ENCODE data around the gene RDH5. TPM values are rescaled to one million over a fixed set of nuclear protein-coding genes. Genes with fewer than 3 reads are reported as not detected.

The RDH5 gene
- polyA plus RNA-seq, 1 experiment, result 5.2 TPM

- DNase-seq (ENCODE audit: low read depth, low spot score), result no peak
Measured at GRCh38 chr12:55684761-55685370, 35.3 kb upstream of the RDH5 start.

DNA sequence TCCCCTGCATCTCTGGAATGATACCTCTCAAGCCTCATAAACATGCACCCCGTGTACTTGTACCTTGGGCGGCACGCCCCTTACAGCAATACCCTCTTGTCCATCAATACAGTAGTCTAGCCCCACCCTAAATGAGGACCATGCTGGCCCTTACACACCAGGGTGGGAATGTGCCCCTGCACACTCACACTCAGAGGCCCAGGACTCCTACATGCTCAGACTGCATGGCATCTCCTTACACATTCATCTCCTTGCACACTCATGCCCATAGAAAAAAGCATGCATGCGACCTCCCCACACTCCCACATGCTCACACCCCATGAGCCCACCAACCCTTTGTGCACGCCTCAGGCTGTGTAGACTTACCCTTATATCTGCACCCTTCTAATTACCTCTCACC, 34.5 kb upstream of the RDH5 start:
- CTCF ChIA-PET, result no interaction called here
- DNase-seq (ENCODE audit: low read depth, low spot score), result no peak
- no peak for TF ChIP-seq CTCF (IDR thresholded peaks at IDR 0.05; ENCODE audit: low read depth, low read length)
- Histone ChIP-seq H3K4me3 (ENCODE audit: low read depth, low read length) (no peak overlapping the region), H3K27me3 (ENCODE audit: control insufficient read depth, insufficient read depth, low read length) (peaks cover 9% of the 10 kb centered on the region), H3K9me3 (ENCODE audit: control insufficient read depth, insufficient read depth, low read length) (no peaks in the 10 kb centered on the region), H3K27ac (ENCODE audit: low read depth, low read length) (no peak overlapping the region)
- POLR2A ChIA-PET, result no interaction called here

More at GRCh38 chr12:55684761-55685370, 35.3 kb upstream of the RDH5 start:
- Histone ChIP-seq H3K4me3 (ENCODE audit: low read depth, low read length) (no peak overlapping the region), H3K27ac (ENCODE audit: low read depth, low read length) (no peak overlapping the region), H3K9me3 (ENCODE audit: control insufficient read depth, insufficient read depth, low read length) (no peaks in the 10 kb centered on the region), H3K27me3 (ENCODE audit: control insufficient read depth, insufficient read depth, low read length) (peaks cover 9% of the 10 kb centered on the region)
- TF ChIP-seq CTCF (IDR thresholded peaks at IDR 0.05; ENCODE audit: low read depth, low read length), result no peak
- ChIA-PET POLR2A (no interaction called here), CTCF (no interaction called here)

DNA sequence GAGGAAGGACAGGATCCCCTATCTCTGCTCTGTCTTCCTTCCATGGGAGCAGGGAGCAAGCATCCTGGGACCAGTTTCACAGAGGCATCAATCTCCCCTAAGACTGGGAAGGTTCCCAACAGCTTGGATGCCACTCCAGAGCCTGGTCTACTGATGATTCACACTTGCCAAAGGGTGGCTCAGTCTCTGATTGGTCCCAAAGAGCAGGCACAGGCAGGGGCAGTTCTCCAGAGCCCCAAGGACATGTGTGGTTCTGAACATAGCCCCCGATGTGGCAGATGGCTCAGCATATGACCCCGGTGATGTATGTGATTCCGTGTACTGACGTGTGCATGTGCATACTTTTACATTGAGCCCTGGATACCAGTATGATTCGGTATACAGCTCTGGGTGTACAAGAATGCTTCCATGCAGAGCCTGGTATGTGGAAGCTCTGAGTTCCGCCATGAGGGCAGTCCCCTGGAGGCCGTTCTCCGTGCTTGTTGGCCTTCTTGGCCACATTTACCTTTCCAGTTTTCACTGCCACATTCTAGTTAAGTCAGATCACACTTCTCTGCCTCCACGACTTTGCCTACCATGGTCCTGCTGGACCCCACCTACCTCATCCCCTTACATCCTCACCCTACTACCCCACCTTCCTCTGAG, 33.7 kb upstream of the RDH5 start:
- no peaks in the 10 kb centered on the region for H3K9me3 ChIP-seq (ENCODE audit: control insufficient read depth, insufficient read depth, low read length)
- H3K4me3 ChIP-seq (ENCODE audit: low read depth, low read length), result no peak overlapping the region
- no peak overlapping the region for H3K27ac ChIP-seq (ENCODE audit: low read depth, low read length)
- DNase-seq (ENCODE audit: low read depth, low spot score), result no peak
- no peak for TF ChIP-seq CTCF (IDR thresholded peaks at IDR 0.05; ENCODE audit: low read depth, low read length)
- CTCF ChIA-PET, result interaction anchor here (1.0 kb wide), 1 partner anchor 30 kb away, joined by 6 read pairs; no protein-coding TSS in a partner anchor
- POLR2A ChIA-PET, result no interaction called here
- peaks cover 9% of the 10 kb centered on the region for H3K27me3 ChIP-seq (ENCODE audit: control insufficient read depth, insufficient read depth, low read length)

DNA sequence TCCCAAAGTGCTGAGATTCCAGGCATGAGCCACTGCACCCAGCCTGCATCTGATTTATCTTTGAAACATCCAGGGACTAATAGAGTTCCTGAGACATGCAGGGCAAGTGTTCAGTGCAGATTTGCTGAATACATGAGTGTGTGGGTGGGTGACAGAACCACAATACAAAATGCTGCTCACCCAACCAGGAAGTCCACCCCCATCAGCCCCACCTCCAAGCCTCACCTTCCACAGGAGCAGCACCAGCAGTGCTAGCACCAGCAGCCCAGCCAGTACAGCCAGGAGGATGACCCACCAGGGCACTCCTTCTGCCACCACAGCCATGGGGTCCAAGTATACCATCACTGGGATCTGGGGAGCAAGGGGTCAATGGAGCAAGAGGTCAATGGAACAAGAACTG, 32.4 kb upstream of the RDH5 start:
- Histone ChIP-seq H3K4me3 (ENCODE audit: low read depth, low read length) (no peak overlapping the region), H3K27me3 (ENCODE audit: control insufficient read depth, insufficient read depth, low read length) (peaks cover 8% of the 10 kb centered on the region), H3K9me3 (ENCODE audit: control insufficient read depth, insufficient read depth, low read length) (no peaks in the 10 kb centered on the region), H3K27ac (ENCODE audit: low read depth, low read length) (no peak overlapping the region)
- no peak for TF ChIP-seq CTCF (IDR thresholded peaks at IDR 0.05; ENCODE audit: low read depth, low read length)
- CTCF ChIA-PET, result no interaction called here
- DNase-seq (ENCODE audit: low read depth, low spot score), result no peak
- POLR2A ChIA-PET, result no interaction called here
